Effector CD8-positive, alpha-beta T cell (primary cell): ENCODE data around the gene SPARC.

Experiments
- DNase-seq: peaks from one replicate; lab custom pipeline; 2025; lab: John Stamatoyannopoulos, UW

SPARC gene

DNA sequence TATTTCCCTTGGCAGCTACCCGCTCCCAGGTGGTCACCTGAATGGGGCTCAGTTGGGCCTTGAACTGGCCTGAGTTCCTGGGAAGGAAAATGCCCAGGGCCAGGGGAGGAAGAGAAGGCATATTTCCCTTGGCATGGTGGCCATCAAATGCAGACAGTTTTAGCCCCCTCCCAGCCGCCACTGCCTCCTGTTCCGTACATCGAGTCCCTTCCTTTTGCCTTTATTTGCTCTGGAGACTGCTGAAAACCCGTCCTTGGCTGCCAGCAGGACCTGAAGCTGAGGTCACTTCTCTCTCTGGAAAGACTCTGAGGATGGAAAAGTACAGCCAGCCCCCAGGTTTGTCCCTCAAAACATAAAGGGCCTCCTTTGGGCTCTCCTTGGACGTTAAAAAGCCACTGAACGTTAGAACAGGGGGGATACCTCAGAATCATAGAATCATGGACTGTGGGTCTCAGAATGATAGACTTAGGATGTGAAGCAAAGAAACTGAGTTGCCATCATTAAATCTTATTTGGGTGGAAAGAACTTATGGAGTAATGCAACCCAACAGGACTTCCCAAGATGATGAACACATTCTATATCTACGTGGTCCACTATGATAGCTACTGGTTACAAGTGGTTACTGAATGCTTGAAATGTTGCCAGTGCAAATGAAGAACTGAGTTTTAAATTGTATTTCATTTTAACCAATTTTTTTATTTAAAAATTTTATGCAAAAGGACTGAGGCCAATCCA lies 7.1 kb downstream of the SPARC start:
- DNase-seq = no peak

- no peak for DNase-seq
These were observed 8.0 kb downstream of the SPARC start for GRCh38 chr5:151678713-151679112.

DNA sequence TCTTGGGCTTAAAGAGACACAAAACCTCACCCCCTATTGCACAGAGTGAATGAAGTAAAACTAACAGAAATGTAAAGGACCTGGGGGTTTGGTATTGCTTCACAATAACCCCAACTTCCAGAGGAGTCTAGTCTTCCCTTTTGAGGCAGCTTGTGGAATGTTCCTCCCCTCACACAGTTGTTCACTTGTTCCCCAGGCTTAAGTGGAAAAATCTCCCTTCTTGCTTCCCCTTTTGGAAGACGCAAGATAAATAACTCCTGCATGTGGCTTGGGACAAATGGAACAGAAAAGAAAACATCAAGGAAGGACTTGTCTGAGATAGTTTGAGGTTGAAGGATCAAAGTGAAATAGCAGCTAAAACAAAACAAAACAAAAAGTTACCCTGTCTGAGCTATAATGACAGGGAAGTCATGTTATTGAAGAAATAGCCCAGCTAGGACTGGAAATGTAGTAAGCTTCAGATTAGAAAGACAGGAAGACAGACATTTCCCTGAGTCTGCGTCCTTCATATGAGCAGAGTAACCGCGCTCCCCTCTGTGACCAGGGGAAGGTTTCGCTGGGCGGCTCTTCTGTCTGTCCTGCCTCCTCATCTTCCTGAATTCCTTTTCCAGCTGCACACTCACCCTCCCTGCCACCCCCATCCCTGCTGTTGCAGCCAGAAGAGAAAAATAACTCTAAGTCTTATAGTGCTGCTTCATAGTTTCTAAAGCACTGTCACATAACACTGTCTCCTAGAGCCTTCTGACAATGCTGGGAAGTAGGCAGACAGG lies 8.8 kb downstream of the SPARC start:
- DNase-seq = no peak

DNA sequence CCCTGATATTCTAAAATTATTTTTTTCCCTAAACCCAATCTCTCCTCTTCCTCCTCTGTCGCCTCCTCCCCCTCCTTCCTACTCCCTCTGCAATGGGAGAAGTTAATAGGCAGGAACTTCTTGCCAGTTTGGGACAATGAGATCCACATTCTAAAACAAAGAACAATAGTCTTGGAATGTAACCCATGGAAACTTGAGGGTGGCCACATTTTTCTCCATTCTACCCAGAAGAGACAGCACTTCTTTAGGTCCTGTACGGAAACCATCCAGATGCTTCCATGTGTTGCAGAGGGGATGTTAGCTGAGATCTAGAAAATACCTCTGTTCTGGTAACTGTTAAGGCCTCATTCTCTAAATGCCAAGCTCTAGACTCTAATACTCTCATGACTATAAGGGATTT lies 10.0 kb downstream of the SPARC start:
- no peak for DNase-seq

DNA sequence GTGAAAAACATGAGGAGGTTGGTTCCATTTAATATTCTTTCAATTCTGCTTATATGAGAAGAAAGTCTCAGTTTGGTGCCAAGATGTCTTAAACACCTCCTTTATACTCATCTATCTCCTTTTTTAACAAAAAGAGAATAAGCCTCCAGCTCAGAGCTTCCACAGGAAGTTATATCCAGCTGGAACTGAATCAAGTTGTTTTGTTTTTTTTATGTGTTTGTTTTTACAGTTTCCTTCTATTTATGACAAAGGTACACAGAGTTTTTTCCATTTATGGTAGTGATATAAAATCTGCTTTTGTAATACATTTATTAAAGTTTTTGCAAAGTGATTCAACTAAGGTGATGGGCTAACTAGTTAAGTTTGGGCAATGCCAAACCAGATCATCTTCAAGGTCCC lies 10.4 kb downstream of the SPARC start:
- no peak for DNase-seq

DNA sequence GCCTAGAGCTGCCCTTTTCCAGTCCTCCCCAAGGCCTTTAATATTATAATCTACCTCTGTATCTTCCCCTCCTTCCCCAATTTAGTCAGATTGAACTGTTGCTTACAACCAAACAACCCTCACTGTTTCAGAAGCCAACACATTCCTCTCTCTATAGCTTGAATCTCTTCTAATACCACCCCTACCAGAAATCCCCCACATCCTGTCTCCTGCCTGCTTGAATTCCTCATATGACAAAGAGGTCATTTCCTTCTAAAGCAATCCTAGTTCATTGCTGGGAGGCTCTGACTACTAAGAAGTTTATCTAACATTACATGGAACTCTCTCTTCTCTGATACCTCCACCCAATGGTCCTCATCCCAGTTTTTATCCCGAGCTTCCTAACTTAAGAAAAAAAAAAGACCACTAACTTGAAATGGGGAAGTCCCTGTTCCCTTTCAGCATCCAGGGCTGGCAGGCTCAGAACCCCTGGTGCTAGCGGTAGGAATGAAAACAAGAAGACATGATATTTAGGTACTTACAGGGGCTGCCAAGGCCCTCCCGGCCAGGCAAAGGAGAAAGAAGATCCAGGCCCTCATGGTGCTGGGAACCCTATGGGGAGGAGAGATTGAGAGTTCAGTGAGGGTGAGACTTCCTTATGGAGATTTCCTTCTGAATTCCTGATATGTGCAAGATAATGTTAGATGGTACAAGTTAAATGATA lies 11.0 kb downstream of the SPARC start:
- no peak for DNase-seq

- no peak for DNase-seq
These were observed 11.8 kb downstream of the SPARC start for GRCh38 chr5:151674626-151675610.

DNA sequence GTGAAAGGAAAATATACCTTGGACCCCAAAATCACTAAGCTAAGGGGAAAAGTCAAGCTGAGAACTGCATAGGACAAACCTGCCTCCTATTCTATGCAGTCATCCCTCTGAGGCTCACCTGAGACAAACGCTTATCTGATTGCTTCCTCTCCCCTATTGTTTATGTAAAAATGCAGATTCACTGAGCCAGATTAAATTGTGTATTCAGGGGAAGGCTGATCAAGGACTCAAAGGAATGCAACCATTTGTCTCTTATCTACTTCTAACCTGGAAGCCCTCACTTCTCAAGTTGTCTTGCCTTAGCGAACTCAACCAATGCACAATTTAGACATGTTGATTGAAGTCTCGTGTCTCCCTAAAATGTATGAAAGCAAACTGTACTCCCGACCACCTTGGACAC lies 13.3 kb downstream of the SPARC start:
- no peak for DNase-seq

DNA sequence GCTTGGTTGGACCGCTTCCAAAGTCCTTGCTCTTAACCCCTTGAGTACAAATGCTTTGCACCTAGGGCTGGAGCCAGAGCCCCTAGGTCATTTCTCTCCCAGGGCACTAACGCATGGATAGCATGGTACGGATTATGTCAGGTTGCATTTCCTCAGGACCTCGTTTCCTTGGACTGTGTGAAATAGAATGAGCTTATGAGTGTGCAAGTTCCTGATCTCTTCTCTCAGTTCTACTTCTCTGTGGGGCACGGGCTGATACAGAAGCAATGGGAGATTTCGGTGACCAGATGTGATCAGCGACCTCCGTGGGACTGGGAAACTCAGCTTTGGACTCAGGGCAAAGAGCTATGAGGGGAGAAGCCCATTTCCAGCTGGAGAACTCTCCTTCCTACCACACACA lies 14.2 kb downstream of the SPARC start:
- DNase-seq = no peak

DNA sequence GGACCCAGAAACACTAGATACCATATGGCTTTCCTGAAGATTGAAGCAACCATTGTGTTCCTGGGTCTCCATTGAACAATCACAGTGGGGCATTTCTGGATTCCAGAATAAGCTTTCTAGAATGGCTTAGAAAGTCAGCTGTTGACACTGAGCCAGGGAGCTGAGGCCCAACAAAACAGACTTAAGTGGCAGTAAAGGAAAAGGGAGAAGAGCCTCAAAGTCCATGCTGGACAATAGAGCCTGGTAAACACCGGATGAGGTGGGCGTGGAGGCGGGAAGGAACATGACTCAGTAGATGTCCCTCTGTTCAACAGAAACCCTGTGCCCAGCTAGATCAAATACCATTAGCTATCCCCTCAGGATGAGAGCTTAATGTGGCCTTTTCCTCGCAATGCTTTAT lies 14.8 kb downstream of the SPARC start:
- no peak for DNase-seq

GRCh38 chr5:151670953-151671636 lies 15.6 kb downstream of the SPARC start:
- DNase-seq = no peak

- DNase-seq = no peak
These were observed 16.5 kb downstream of the SPARC start for GRCh38 chr5:151670083-151670686.

DNA sequence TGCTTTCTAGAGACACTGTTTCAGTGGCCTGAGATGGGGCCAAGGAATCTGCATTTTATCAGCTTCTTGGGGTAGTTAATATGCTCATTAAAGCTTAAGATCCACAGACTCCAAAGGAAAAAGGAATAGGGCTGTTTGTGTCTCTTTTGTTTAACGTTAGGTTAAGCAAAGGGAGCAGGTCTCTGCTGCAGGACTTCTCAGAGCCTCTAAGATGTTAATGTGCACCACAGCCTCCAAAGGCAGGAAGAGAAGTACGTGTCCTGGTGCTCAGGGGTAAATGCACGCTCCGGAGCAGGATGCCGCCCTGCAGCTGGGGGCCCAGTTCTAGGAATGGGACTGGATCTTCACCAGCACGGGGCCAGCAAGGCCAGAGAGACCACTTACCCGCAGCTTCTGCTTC lies 19.6 kb downstream of the SPARC start:
- no peak for DNase-seq

- DNase-seq = no peak
These were observed 21.1 kb downstream of the SPARC start for GRCh38 chr5:151665613-151666012.

GRCh38 chr5:151664694-151665585 lies 21.8 kb downstream of the SPARC start:
- no peak for DNase-seq

GRCh38 chr5:151663617-151664293 lies 23.0 kb downstream of the SPARC start:
- no peak for DNase-seq

DNA sequence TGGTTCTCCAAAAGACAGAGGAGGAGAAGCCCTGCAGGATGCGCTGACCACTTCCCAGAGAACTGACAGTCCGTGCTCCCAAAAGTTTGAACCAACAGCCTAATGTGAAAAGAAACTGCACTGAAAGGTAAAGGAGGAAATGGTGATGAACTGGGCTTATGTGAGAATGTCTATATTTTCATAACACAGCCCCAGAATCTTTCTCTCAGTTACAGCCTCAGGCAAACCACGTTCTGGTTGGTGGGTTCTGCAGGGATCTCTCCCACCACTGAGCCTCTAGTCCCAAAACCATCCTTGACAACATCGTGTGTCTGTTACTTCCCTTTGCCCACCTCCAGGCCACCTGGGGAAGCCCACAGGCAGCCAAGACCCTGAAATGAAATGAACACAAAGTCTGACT lies 23.9 kb downstream of the SPARC start:
- DNase-seq = no peak

DNA sequence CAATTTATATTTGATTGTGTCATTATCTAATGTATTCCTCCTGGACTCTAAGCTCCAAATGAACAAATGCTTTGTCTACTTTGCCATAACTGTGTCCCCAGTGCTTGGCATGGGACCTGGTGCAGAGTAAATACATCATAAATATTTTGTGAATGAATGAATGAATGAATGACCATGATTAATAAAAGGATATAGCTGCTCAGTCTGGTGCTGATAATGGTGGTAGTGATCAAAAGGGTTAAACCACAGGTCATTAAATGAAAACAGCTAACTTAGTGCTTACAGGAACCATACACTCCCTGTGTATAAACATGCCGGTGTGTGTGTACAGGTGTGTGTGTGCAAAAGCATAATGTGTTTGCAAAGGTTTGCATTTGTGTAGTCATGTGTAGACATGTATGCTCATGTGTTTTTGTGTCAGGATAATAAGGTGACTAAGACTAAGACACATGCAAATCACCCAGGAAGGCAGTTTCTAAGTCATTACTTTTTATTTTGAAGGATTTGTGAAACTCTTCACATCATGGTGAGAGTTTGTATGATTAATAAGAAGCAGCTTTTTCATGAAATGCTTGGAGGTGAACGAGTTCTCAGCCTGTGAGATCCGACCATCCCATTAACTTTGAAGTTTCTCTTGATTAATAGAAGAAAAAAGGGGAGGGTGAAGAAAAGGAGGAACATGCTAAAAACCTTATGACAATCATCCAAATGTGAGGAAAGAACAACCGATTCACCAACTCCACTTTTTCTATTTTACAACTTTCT lies 24.6 kb downstream of the SPARC start:
- no peak for DNase-seq
